ENCODE results near the gene TBC1D2B.

The TBC1D2B gene

DNA sequence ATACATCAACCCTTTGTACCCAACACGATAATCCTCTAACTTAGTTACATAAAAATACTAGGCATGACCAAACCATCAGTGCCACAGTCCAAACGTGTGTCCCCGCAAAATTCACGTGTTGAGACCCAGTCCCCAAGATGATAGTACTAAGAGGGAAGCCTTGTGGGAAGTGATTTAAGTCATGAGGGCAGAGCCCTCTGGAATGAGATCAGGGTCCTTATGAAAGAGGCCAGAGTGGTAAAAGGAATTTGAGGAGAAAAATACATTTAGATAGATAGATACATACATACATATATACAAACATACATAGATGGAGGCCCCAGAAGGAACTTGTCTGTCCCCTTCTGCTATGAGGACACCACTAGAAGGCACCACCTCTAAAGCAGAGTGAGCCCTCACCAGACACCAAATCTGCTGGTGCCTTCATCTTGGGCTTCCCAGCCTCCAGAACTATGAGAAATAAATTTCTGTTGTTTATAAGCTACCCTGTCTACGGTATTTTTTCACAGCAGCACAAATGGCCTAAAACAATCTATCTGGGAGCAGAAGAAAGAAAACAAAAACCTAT, 8.0 kb downstream of the TBC1D2B start:
- H3K27ac ChIP-seq (ENCODE audit: low read depth, low read length), result no peak overlapping the region
- H3K79me2 ChIP-seq (ENCODE audit: insufficient read depth, low read length), result 0 out of 2 replicates have a peak, but pooled peaks cover 1% of the 10 kb centered on the region
- no peaks in the 10 kb centered on the region for H3F3A ChIP-seq (ENCODE audit: insufficient read depth)
- TF ChIP-seq EZH2phosphoT487 (conservative IDR thresholded peaks at IDR 0.05; ENCODE audit: low read length), result no peak
- TF ChIP-seq, protein P1, sequence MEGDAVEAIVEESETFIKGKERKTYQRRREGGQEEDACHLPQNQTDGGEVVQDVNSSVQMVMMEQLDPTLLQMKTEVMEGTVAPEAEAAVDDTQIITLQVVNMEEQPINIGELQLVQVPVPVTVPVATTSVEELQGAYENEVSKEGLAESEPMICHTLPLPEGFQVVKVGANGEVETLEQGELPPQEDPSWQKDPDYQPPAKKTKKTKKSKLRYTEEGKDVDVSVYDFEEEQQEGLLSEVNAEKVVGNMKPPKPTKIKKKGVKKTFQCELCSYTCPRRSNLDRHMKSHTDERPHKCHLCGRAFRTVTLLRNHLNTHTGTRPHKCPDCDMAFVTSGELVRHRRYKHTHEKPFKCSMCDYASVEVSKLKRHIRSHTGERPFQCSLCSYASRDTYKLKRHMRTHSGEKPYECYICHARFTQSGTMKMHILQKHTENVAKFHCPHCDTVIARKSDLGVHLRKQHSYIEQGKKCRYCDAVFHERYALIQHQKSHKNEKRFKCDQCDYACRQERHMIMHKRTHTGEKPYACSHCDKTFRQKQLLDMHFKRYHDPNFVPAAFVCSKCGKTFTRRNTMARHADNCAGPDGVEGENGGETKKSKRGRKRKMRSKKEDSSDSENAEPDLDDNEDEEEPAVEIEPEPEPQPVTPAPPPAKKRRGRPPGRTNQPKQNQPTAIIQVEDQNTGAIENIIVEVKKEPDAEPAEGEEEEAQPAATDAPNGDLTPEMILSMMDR (IDR thresholded peaks at IDR 0.05; ENCODE audit: insufficient read depth, low read length, poor library complexity, severe bottlenecking), result no peak
- H2AFZ ChIP-seq (ENCODE audit: low read depth, low read length, severe bottlenecking), result no peak overlapping the region
- H4K20me1 ChIP-seq (ENCODE audit: low read depth, low read length), result peaks cover 10% of the 10 kb centered on the region; the same call in 1 of the 2 replicates
- no peaks in the 10 kb centered on the region for H3K9me2 ChIP-seq (replicated peaks; ENCODE audit: insufficient read depth, low read length)
- no peak overlapping the region for H3K9ac ChIP-seq (ENCODE audit: low read length)
- H3K4me2 ChIP-seq (ENCODE audit: low read depth, low read length, poor library complexity, severe bottlenecking), result no peak overlapping the region
- no peaks in the 10 kb centered on the region for H3K36me3 ChIP-seq (ENCODE audit: low read length)
- no peaks in the 10 kb centered on the region for H3K9me3 ChIP-seq (ENCODE audit: insufficient read depth, low read length)
- no peaks in the 10 kb centered on the region for H3K27me3 ChIP-seq (ENCODE audit: low read length)
- no peak overlapping the region for H3K4me3 ChIP-seq (ENCODE audit: insufficient read depth, low read length, poor library complexity, severe bottlenecking)

DNA sequence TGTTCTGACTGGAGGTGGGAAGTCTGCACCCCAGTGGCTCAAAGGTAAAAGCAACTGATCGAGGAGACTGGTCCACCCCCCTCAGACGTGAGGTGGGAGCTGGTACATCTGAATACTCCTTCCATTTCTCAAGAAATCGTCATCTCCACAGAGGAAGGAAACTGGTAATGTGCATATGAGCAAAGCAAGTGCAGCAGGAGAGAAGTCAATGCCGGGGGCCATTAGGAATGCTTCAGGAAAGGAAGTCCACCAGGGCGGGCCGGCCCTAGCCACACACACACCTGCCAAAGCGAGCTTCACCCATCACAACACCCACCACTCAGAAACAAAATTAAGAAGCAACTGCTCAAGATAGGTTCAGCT, 8.5 kb downstream of the TBC1D2B start:
- Histone ChIP-seq H2AFZ (ENCODE audit: low read depth, low read length, severe bottlenecking) (no peak overlapping the region), H3F3A (ENCODE audit: insufficient read depth) (no peaks in the 10 kb centered on the region), H4K20me1 (ENCODE audit: low read depth, low read length) (peaks cover 10% of the 10 kb centered on the region; the same call in 1 of the 2 replicates), H3K9ac (ENCODE audit: low read length) (no peak overlapping the region), H3K27ac (ENCODE audit: low read depth, low read length) (no peak overlapping the region), H3K36me3 (ENCODE audit: low read length) (no peaks in the 10 kb centered on the region), H3K79me2 (ENCODE audit: insufficient read depth, low read length) (0 out of 2 replicates have a peak, but pooled peaks cover 6% of the 10 kb centered on the region), H3K27me3 (ENCODE audit: low read length) (no peaks in the 10 kb centered on the region), H3K4me3 (ENCODE audit: insufficient read depth, low read length, poor library complexity, severe bottlenecking) (no peak overlapping the region), H3K9me3 (ENCODE audit: insufficient read depth, low read length) (no peaks in the 10 kb centered on the region), H3K9me2 (replicated peaks; ENCODE audit: insufficient read depth, low read length) (no peaks in the 10 kb centered on the region), H3K4me2 (ENCODE audit: low read depth, low read length, poor library complexity, severe bottlenecking) (no peak overlapping the region)
- no peak for TF ChIP-seq EZH2phosphoT487 (conservative IDR thresholded peaks at IDR 0.05; ENCODE audit: low read length)
- TF ChIP-seq, protein P1 (IDR thresholded peaks at IDR 0.05; ENCODE audit: insufficient read depth, low read length, poor library complexity, severe bottlenecking), result no peak

DNA sequence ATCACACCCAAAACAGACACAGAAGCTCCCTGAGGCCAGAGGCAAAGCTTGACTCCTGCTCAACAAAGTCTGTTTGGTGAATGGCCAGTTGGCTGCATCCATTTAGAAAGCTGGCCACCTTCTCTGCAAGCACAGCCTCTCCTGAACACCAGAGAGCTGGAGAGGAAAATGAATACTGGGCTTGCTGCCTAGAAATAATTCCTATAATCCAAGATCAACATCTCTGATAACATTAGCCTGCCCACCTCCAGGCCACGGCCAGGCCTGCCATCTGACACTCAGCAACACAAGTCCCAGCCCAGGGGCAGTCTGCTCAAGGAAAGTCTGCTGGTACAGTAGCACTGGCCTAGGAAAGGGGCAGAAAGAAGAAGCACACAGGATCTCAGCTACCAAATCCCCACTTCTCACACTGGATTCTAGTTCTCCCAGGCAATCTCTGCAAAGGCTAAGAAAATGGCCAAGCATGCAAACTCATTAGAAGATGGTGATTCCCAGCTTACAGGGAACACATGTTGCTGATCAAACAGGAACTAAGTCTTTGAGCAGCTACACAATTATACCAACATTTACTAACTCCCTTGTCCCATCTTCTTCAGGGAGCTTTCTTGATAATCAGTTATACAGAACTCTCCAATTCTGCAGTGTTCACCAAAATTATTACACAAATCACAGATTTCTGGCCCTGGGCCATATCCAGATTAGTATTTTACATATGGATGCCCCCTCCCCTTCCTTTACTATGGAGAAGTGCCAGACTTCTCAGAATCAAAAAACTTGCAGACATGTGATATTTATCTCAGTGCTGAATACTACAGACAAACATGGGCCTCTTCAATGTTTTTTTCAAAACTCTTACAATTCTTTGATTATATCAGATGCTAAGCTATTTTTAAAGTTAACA, 9.9 kb downstream of the TBC1D2B start:
- TF ChIP-seq, protein P1 (IDR thresholded peaks at IDR 0.05; ENCODE audit: insufficient read depth, low read length, poor library complexity, severe bottlenecking), result no peak
- TF ChIP-seq EZH2phosphoT487 (conservative IDR thresholded peaks at IDR 0.05; ENCODE audit: low read length), result no peak
- no peak overlapping the region for H3K27ac ChIP-seq (ENCODE audit: low read depth, low read length)

More for the DNA sequence above, 9.9 kb downstream of the TBC1D2B start:
- Histone ChIP-seq H3K4me3 (ENCODE audit: insufficient read depth, low read length, poor library complexity, severe bottlenecking) (no peak overlapping the region), H3K4me2 (ENCODE audit: low read depth, low read length, poor library complexity, severe bottlenecking) (no peak overlapping the region), H3K79me2 (ENCODE audit: insufficient read depth, low read length) (0 out of 2 replicates have a peak, but pooled peaks cover 12% of the 10 kb centered on the region), H3K27me3 (ENCODE audit: low read length) (no peaks in the 10 kb centered on the region), H3K9me3 (ENCODE audit: insufficient read depth, low read length) (no peaks in the 10 kb centered on the region), H3K9me2 (replicated peaks; ENCODE audit: insufficient read depth, low read length) (no peaks in the 10 kb centered on the region), H2AFZ (ENCODE audit: low read depth, low read length, severe bottlenecking) (no peak overlapping the region), H3F3A (ENCODE audit: insufficient read depth) (no peaks in the 10 kb centered on the region), H4K20me1 (ENCODE audit: low read depth, low read length) (peaks cover 10% of the 10 kb centered on the region; the same call in 1 of the 2 replicates), H3K9ac (ENCODE audit: low read length) (no peak overlapping the region), H3K36me3 (ENCODE audit: low read length) (no peaks in the 10 kb centered on the region)

Measured in SU-DHL-6 (cell line).